HCT116 (cell line): Measurements from ENCODE around the gene ADD1. TPM values are rescaled to one million over a fixed set of nuclear protein-coding genes. Genes with fewer than 3 reads are reported as not detected.

Experiments
- ATAC-seq: fragments of 200-7000 bp; cut with Tn5 transposase; 2 replicates; pipeline ENCODE4 v1.9.1; 2020; ENCODE audit warnings: mild to moderate bottlenecking, moderate library complexity
- BruUV-seq: library from RNA; stranded (reverse); fragments of 400-500 nt; replicated peaks from 2 replicates; lab custom pipeline; 2021; lab: Mats Ljungman, UMichigan
- CTCF ChIA-PET: fragments of 300-600 bp; sonication (Branson Sonifier 250); formaldehyde crosslinking; loops from one replicate; lab custom pipeline; 2021; ENCODE audit warnings: antibody characterized with exemption; lab: Charles Lee
- POLR2A ChIA-PET: fragments of 300-600, 350-600 bp; sonication (Branson Sonifier 250); formaldehyde crosslinking; loops from one replicate; lab custom pipeline; 2021; ENCODE audit warnings: antibody characterized with exemption; lab: Charles Lee
- RAD21 ChIA-PET, 2 experiments: fragments of 300-600 bp; sonication (Branson Sonifier 250); formaldehyde crosslinking; loops; one replicate each; lab custom pipeline; 2023; ENCODE audit warnings: low total read pairs in 2 of 2; ENCODE audit not compliant: uncharacterized antibody in 2 of 2, unreplicated experiment in 2 of 2, low non-redundant PET in 1 of 2; lab: Charles Lee
- DNase-seq: peaks from one replicate; pipeline ENCODE4 v3.0.0-alpha.2; 2010; ENCODE audit warnings: low read depth, low spot score
- H2AFZ ChIP-seq: fragments of 200-600 bp; shearing (Covaris generic), sonication (generic); 2 replicates; pipeline ENCODE4 v1.6.1; 2017; ENCODE audit warnings: low read depth, mixed run types, mixed read lengths, antibody characterized with exemption, low read length; ENCODE audit not compliant: poor library complexity, severe bottlenecking
- H3K27ac ChIP-seq: 2 replicates; pipeline ENCODE4 v1.5.1; 2012; ENCODE audit warnings: low read depth, low read length
- H3K27me3 ChIP-seq: fragments of 200-600 bp; sonication (generic); 2 replicates; pipeline ENCODE4 v1.6.1; 2016; ENCODE audit warnings: mixed run types, low read length, mixed read lengths; ENCODE audit not compliant: insufficient read depth
- H3K36me3 ChIP-seq, 2 experiments: fragments of 200-500 bp in 1 of 2; fragments of 200-600 bp in 1 of 2; sonication (Bioruptor generic) in 1 of 2; sonication (generic) in 1 of 2; 2 replicates each; pipeline versions ENCODE4 v1.5.1 to v1.6.1; 2014 to 2016; ENCODE audit warnings: low read length in 2 of 2, inconsistent platforms in 1 of 2, mixed read lengths in 1 of 2, mixed run types in 1 of 2; ENCODE audit not compliant: insufficient read depth in 2 of 2, control insufficient read depth in 1 of 2
- H3K4me1 ChIP-seq, 2 experiments: fragments of 200-600 bp in 1 of 2; sonication (generic) in 1 of 2; 2 replicates each; pipeline versions ENCODE4 v1.5.1 to v1.6.1; 2012 to 2017; ENCODE audit warnings: low read length in 2 of 2, inconsistent platforms in 1 of 2, mild to moderate bottlenecking in 1 of 2, mixed read lengths in 1 of 2, mixed run types in 1 of 2, moderate library complexity in 1 of 2; ENCODE audit not compliant: insufficient read depth in 2 of 2, control insufficient read depth in 1 of 2
- H3K4me2 ChIP-seq: fragments of 200-600 bp; sonication (generic); 2 replicates; pipeline ENCODE4 v1.6.1; 2017; ENCODE audit warnings: mixed run types, low read length, mixed read lengths
- H3K4me3 ChIP-seq, 2 experiments: fragments of 200-600 bp in 1 of 2; sonication (generic) in 1 of 2; replicated peaks in 1 of 2; 2 replicates each; pipeline ENCODE4 v1.5.1; 2011 to 2016; ENCODE audit warnings: low read length in 2 of 2, control low read depth in 1 of 2, low read depth in 1 of 2, mild to moderate bottlenecking in 1 of 2, mixed read lengths in 1 of 2, mixed run types in 1 of 2
- H3K79me2 ChIP-seq: fragments of 200-600 bp; sonication (generic); 2 replicates; pipeline ENCODE4 v1.6.1; 2017; ENCODE audit warnings: mild to moderate bottlenecking, mixed run types, low read length, moderate library complexity, mixed read lengths; ENCODE audit not compliant: insufficient read depth
- H3K9ac ChIP-seq: fragments of 200-600 bp; sonication (generic); 2 replicates; pipeline ENCODE4 v1.6.1; 2016; ENCODE audit warnings: low read length, mixed read lengths
- H3K9me2 ChIP-seq: fragments of 200-600 bp; sonication (generic), shearing (Covaris generic); 2 replicates; pipeline ENCODE4 v1.6.1; 2017; ENCODE audit warnings: mixed run types, mild to moderate bottlenecking, moderate library complexity; ENCODE audit not compliant: insufficient read depth
- H3K9me3 ChIP-seq, 2 experiments: fragments of 200-500 bp in 1 of 2; fragments of 200-600 bp in 1 of 2; sonication (Bioruptor generic) in 1 of 2; sonication (generic) in 1 of 2; 2 replicates each; pipeline ENCODE4 v1.6.1; 2014 to 2017; ENCODE audit warnings: low read length in 2 of 2, mixed read lengths in 2 of 2, inconsistent platforms in 1 of 2, low read depth in 1 of 2, mild to moderate bottlenecking in 1 of 2, mixed run types in 1 of 2, moderate library complexity in 1 of 2; ENCODE audit not compliant: control insufficient read depth in 1 of 2, insufficient read depth in 1 of 2
- H4K20me1 ChIP-seq: fragments of 200-600 bp; sonication (generic), shearing (Covaris generic); 2 replicates; pipeline ENCODE4 v1.6.1; 2017; ENCODE audit warnings: mixed run types, mild to moderate bottlenecking, moderate library complexity; ENCODE audit not compliant: insufficient read depth
- ATF3 ChIP-seq: IDR thresholded peaks from 2 replicates; pipeline ENCODE4 v1.6.1; 2012
- CBX3 ChIP-seq: IDR thresholded peaks from 2 replicates; pipeline ENCODE4 v1.6.1; 2012; ENCODE audit warnings: low read depth
- CTCF ChIP-seq, 3 experiments: fragments of 200-600 bp in 1 of 3; sonication (generic) in 1 of 3; IDR thresholded peaks in 2 of 3; conservative IDR thresholded peaks in 1 of 3; 2 replicates each; pipeline ENCODE4 v1.5.1; 2012 to 2017; ENCODE audit warnings: low read depth in 2 of 3, low read length in 2 of 3, antibody characterized with exemption in 1 of 3, borderline replicate concordance in 1 of 3, control low read depth in 1 of 3, mild to moderate bottlenecking in 1 of 3, mixed read lengths in 1 of 3, mixed run types in 1 of 3, moderate library complexity in 1 of 3; ENCODE audit not compliant: insufficient read depth in 1 of 3
- ELF1 ChIP-seq: IDR thresholded peaks from 2 replicates; pipeline ENCODE4 v1.6.1; 2012; ENCODE audit warnings: low read depth, borderline replicate concordance
- EZH2 ChIP-seq: fragments of 200-600 bp; sonication (generic); IDR thresholded peaks from 2 replicates; pipeline ENCODE4 v1.6.1; 2017; ENCODE audit warnings: antibody characterized with exemption, mixed run types
- POLR2A ChIP-seq: IDR thresholded peaks from 2 replicates; pipeline ENCODE4 v1.7.0; 2011; ENCODE audit warnings: borderline replicate concordance; ENCODE audit not compliant: insufficient read depth, insufficient read length; ENCODE audit errors: extremely low read depth
- REST ChIP-seq: IDR thresholded peaks from 2 replicates; pipeline ENCODE4 v1.6.1; 2012; ENCODE audit warnings: low read depth
- SIN3A ChIP-seq: IDR thresholded peaks from 2 replicates; pipeline ENCODE4 v1.6.1; 2012; ENCODE audit warnings: low read depth
- SRF ChIP-seq: IDR thresholded peaks from 2 replicates; pipeline ENCODE4 v1.6.1; 2012; ENCODE audit warnings: low read depth
- TCF7L2 ChIP-seq: IDR thresholded peaks from 2 replicates; pipeline ENCODE4 v1.7.0; 2011; ENCODE audit warnings: borderline replicate concordance, inconsistent platforms; ENCODE audit not compliant: insufficient read depth, insufficient read length; ENCODE audit errors: extremely low read depth
- YY1 ChIP-seq: IDR thresholded peaks from 2 replicates; pipeline ENCODE4 v1.6.1; 2011; ENCODE audit warnings: low read length, low read depth, moderate library complexity, mild to moderate bottlenecking; ENCODE audit not compliant: insufficient replicate concordance; ENCODE audit errors: extremely low read depth
- intact Hi-C: fragments of 100-400 bp; cut with micrococcal nuclease; formaldehyde crosslinking; loops from 2 replicates; pipeline ENCODE4 v1.10.0; 2022
- total RNA-seq: library from RNA; stranded (reverse); gene quantifications from one replicate; pipeline ENCODE4 v1.2.1, GENCODE V29; 2021; ENCODE audit not compliant: unreplicated experiment

ADD1 gene
- total RNA-seq, 1 experiment from 2014 or later: 139 TPM

GRCh38 chr4:2930135-2930757 is 86.6 kb downstream of the ADD1 start:
- CTCF ChIA-PET: interaction anchor here (0.6 kb wide), 1 partner anchor 166 kb away, joined by 3 read pairs; no protein-coding TSS in a partner anchor
- ATAC-seq: no peak
- BruUV-seq: no TSS peak

More at GRCh38 chr4:2930135-2930757, 86.6 kb downstream of the ADD1 start:
- Histone ChIP-seq H4K20me1 (no peaks in the 10 kb centered on the region), H3K4me1 (peaks cover 0 to 14% of the 10 kb centered on the region in 2 experiments; a peak in 3 of 4 replicates), H3K36me3 (peaks cover 4 to 31% of the 10 kb centered on the region in 2 experiments; a peak in 2 of 4 replicates), H3K9me3 (no peaks in the 10 kb centered on the region), H3K27me3 (no peaks in the 10 kb centered on the region), H2AFZ (no peak overlapping the region), H3K9me2 (no peaks in the 10 kb centered on the region), H3K79me2 (peaks cover 27% of the 10 kb centered on the region), H3K9ac (no peak overlapping the region), H3K27ac (no peak overlapping the region), H3K4me3 (no peak overlapping the region), H3K4me2 (no peak overlapping the region)
- DNase-seq: no peak
- ChIA-PET RAD21 (no interaction called here), POLR2A (no interaction called here)
- intact Hi-C loops: no loop called here
- TF ChIP-seq TCF7L2 (no peak), CTCF (IDR thresholded peaks at IDR 0.05 in 2 of 3, conservative IDR thresholded peaks at IDR 0.05 in 1 of 3; ENCODE audit: borderline replicate concordance in 1 of 3, insufficient read depth in 1 of 3, low read depth in 2 of 3, low read length in 2 of 3) (no peak), YY1 (no peak), REST (no peak), ELF1 (no peak), ATF3 (no peak), CBX3 (no peak), EZH2 (no peak), SRF (no peak), SIN3A (no peak), POLR2A (no peak)
